MM.1S (cell line): ENCODE results near the gene KSR1.

Experiments used
- CTCF ChIP-seq: fragments of 300-600 bp; sonication (generic); IDR thresholded peaks from 2 replicates; pipeline ENCODE4 v1.5.1; 2016; ENCODE audit warnings: antibody characterized with exemption, low read length, mixed read lengths
- EZH2 ChIP-seq: fragments of 300-600 bp; sonication (generic); optimal IDR thresholded peaks from 2 replicates; pipeline ENCODE3; 2017; ENCODE audit warnings: low read depth, mild to moderate bottlenecking, antibody characterized with exemption, low read length, mixed read lengths
- EZH2phosphoT487 ChIP-seq: fragments of 300-600 bp; sonication (generic); IDR thresholded peaks from 2 replicates; pipeline ENCODE4 v1.6.1; 2018; ENCODE audit warnings: antibody characterized with exemption, low read length

DNA sequence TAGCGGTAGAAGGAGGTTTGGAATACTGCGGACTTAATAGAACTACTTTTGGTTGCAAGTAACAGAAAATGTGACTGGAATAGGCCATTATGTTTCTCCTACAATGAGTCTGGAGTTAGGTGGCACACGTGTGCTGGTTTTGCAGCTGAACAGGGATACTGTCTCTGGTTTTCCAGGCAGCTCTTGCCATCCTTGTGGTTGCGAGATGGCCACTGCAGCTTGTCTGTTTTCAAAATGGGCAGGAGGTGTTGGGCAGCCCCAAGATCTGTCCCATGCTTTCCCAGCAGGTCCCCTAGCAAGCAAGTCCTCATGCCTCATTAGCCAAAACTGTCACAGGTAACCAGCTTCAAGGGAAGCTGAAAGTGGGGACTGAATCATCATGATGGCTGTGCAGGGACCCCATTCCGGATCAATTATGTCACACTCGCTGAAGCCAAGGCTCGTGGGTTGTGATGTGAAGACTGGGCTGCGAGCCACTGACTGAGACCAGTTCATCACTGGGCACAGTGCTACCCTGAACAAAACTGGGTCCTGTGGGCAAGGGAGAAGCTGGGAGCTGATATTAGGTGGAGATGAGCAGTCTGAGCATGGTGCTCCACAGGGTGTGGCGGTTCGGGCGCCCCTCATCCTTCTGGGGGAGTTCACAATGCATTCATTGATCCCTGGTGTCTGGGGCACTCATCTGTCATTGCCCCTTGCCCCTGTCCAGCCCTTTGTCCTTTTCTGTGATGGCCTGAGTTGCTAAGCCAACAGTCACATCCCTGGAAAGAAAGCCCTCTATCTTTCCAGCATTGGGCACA, 82.1 kb downstream of the KSR1 start:
- TF ChIP-seq EZH2 (no peak), CTCF (no peak), EZH2phosphoT487 (no peak)
